HG02610 (cell line): ENCODE data around the gene SDC1.
"Not testable (repeated sequence)": the region's sequence is repeated elsewhere in the genome, so short reads cannot be mapped to it uniquely, and the experiment has no call there.

ENCODE experiments used
- ATAC-seq: cut with Tn5 transposase; IDR thresholded peaks from one replicate; pipeline ENCODE4 v1.9.1; 2021; ENCODE audit warnings: mild to moderate bottlenecking, moderate library complexity; ENCODE audit not compliant: unreplicated experiment

Gene SDC1

GRCh38 chr2:20224716-20225293 lies at the start of gene SDC1:
SDC1 (minus strand) TSS chr2:20225130; CDS start chr2:20224867, 263 bp downstream.
- peak; percentile 13 for ATAC-seq

- ATAC-seq = no peak
Observed at GRCh38 chr2:20273042-20273441, 48.1 kb upstream of the SDC1 start.

GRCh38 chr2:20268317-20268716 lies 43.4 kb upstream of the SDC1 start:
- not testable (repeated sequence) for ATAC-seq

GRCh38 chr2:20267529-20267928 lies 42.6 kb upstream of the SDC1 start:
- ATAC-seq = no peak

- no peak for ATAC-seq
Observed at GRCh38 chr2:20264629-20265028, 39.7 kb upstream of the SDC1 start.

- no peak for ATAC-seq
Observed at GRCh38 chr2:20257411-20257810, 32.5 kb upstream of the SDC1 start.

- no peak for ATAC-seq
Observed at GRCh38 chr2:20254731-20255130, 29.8 kb upstream of the SDC1 start.

GRCh38 chr2:20250436-20250835 lies 25.5 kb upstream of the SDC1 start:
- ATAC-seq = no peak

- no peak for ATAC-seq
Observed at GRCh38 chr2:20249170-20249569, 24.2 kb upstream of the SDC1 start.

GRCh38 chr2:20247084-20247483 lies 22.2 kb upstream of the SDC1 start:
- no peak for ATAC-seq

- not testable (repeated sequence) for ATAC-seq
Observed at GRCh38 chr2:20243637-20244036, 18.7 kb upstream of the SDC1 start.

- ATAC-seq = no peak
Observed at GRCh38 chr2:20242727-20243377, 17.9 kb upstream of the SDC1 start.

- ATAC-seq = no peak
Observed at GRCh38 chr2:20241973-20242726, 17.2 kb upstream of the SDC1 start.

- not testable (repeated sequence) for ATAC-seq
Observed at GRCh38 chr2:20240291-20240690, 15.4 kb upstream of the SDC1 start.

- ATAC-seq = no peak
Observed at GRCh38 chr2:20236496-20236895, 11.6 kb upstream of the SDC1 start.

GRCh38 chr2:20235655-20236305 lies 10.8 kb upstream of the SDC1 start:
- ATAC-seq = no peak

GRCh38 chr2:20234597-20234996 lies 9.7 kb upstream of the SDC1 start:
- ATAC-seq = not testable (repeated sequence)

- ATAC-seq = no peak
Observed at GRCh38 chr2:20232837-20233207, 7.9 kb upstream of the SDC1 start.

- no peak for ATAC-seq
Observed at GRCh38 chr2:20231598-20232026, 6.7 kb upstream of the SDC1 start.

GRCh38 chr2:20231159-20231558 lies 6.2 kb upstream of the SDC1 start:
- ATAC-seq = no peak

- no peak for ATAC-seq
Observed at GRCh38 chr2:20230114-20230425, 5.1 kb upstream of the SDC1 start.
